Measurements from ENCODE around the gene SMOC1.

GRCh38 chr14:70045844-70046535 lies 166.8 kb downstream of the SMOC1 start:
- TF ChIP-seq CTCF (IDR thresholded peaks at IDR 0.05) (peak in 2 of 4 experiments; percentile 42 to 52), POLR2A (IDR thresholded peaks at IDR 0.05) (no peak)

Data from sigmoid colon (tissue), 3 donors.